Naive thymus-derived CD4-positive, alpha-beta T cell (primary cell): ENCODE data around the gene NCBP2. TPM values are rescaled to one million over a fixed set of nuclear protein-coding genes. Genes with fewer than 3 reads are reported as not detected.

Source experiments
- ATAC-seq: fragments of 150-1000 bp; cut with Tn5 transposase; 2 replicates; pipeline ENCODE4 v1.10.0; 2021; ENCODE audit warnings: mild to moderate bottlenecking, moderate library complexity
- CTCF ChIA-PET: fragments of 350-600 bp; sonication (Branson Sonifier 250); formaldehyde crosslinking; loops from one replicate; lab custom pipeline; 2021; ENCODE audit warnings: antibody characterized with exemption; lab: Charles Lee
- POLR2A ChIA-PET: fragments of 350-600 bp; sonication (Branson Sonifier 250); formaldehyde crosslinking; loops from one replicate; lab custom pipeline; 2021; ENCODE audit warnings: antibody characterized with exemption, inconsistent platforms; lab: Charles Lee
- DNase-seq, 9 donors: peaks; one replicate each; pipeline versions ENCODE4 v3.0.0 to v3.0.0-alpha.2; 2020 to 2022; ENCODE audit warnings: mixed read lengths in 1 of 9
- H3K27ac ChIP-seq: one replicate; pipeline ENCODE4 v1.7.0; 2013; ENCODE audit warnings: mild to moderate bottlenecking, low read depth, low read length, moderate library complexity
- H3K27me3 ChIP-seq, 2 donors: one replicate each; pipeline ENCODE4 v1.7.0; 2013; ENCODE audit warnings: low read length in 2 of 2, mild to moderate bottlenecking in 2 of 2, moderate library complexity in 2 of 2; ENCODE audit not compliant: control insufficient read depth in 2 of 2, insufficient read depth in 2 of 2
- H3K36me3 ChIP-seq, 3 experiments: 1 replicate in 2 of 3; 2 replicates in 1 of 3; pipeline ENCODE4 v1.7.0; 2013; ENCODE audit warnings: low read length in 3 of 3, mild to moderate bottlenecking in 3 of 3, moderate library complexity in 1 of 3; ENCODE audit not compliant: insufficient read depth in 3 of 3, control insufficient read depth in 2 of 3
- H3K4me1 ChIP-seq, 2 donors: one replicate each; pipeline ENCODE4 v1.7.0; 2013; ENCODE audit warnings: low read length in 2 of 2, mild to moderate bottlenecking in 2 of 2, moderate library complexity in 1 of 2; ENCODE audit not compliant: control insufficient read depth in 2 of 2, insufficient read depth in 2 of 2
- H3K4me3 ChIP-seq: 2 replicates; pipeline ENCODE4 v1.7.0; 2013; ENCODE audit warnings: mild to moderate bottlenecking, low read length
- H3K9me3 ChIP-seq, 3 experiments: 1 replicate in 2 of 3; 2 replicates in 1 of 3; pipeline ENCODE4 v1.7.0; 2013; ENCODE audit warnings: low read length in 3 of 3; ENCODE audit not compliant: control insufficient read depth in 2 of 3
- H3K27ac Mint-ChIP-seq, 9 donors: one replicate each; pipeline ENCODE4 v1.8.0; 2020 to 2022; ENCODE audit warnings: mixed read lengths in 9 of 9, mild to moderate bottlenecking in 8 of 9, moderate library complexity in 5 of 9, inconsistent platforms in 2 of 9
- H3K27me3 Mint-ChIP-seq, 5 donors: one replicate each; pipeline ENCODE4 v1.8.0; 2021 to 2022; ENCODE audit warnings: mixed read lengths in 5 of 5, mild to moderate bottlenecking in 1 of 5
- H3K36me3 Mint-ChIP-seq, 5 donors: one replicate each; pipeline ENCODE4 v1.8.0; 2020 to 2022; ENCODE audit warnings: mixed read lengths in 5 of 5, mild to moderate bottlenecking in 3 of 5, inconsistent platforms in 1 of 5
- H3K4me1 Mint-ChIP-seq, 7 donors: one replicate each; pipeline ENCODE4 v1.8.0; 2020 to 2022; ENCODE audit warnings: mixed read lengths in 7 of 7, mild to moderate bottlenecking in 3 of 7, inconsistent platforms in 1 of 7
- H3K4me3 Mint-ChIP-seq, 10 donors: one replicate each; pipeline ENCODE4 v1.8.0; 2020 to 2022; ENCODE audit warnings: mild to moderate bottlenecking in 10 of 10, mixed read lengths in 10 of 10, moderate library complexity in 6 of 10, inconsistent platforms in 2 of 10
- H3K9me3 Mint-ChIP-seq, 11 donors: one replicate each; pipeline ENCODE4 v1.8.0; 2020 to 2022; ENCODE audit warnings: mixed read lengths in 11 of 11, mild to moderate bottlenecking in 4 of 11, inconsistent platforms in 1 of 11, moderate library complexity in 1 of 11
- intact Hi-C, 2 donors: fragments of 100-400 bp; cut with micrococcal nuclease; formaldehyde crosslinking; loops; one replicate each; pipeline ENCODE4 v1.15.1; 2023
- polyA plus RNA-seq, 2 donors: library from polyadenylated mRNA; unstranded; fragments of 300-500 nt; fragmentation: Illumina TruSeq; gene quantifications; one replicate each; pipeline ENCODE4 v1.2.3, GENCODE V29; 2021
- total RNA-seq, 6 experiments: library from RNA in 5 of 6; stranded (reverse) in 5 of 6; gene quantifications; 1 replicate in 5 of 6; 2 replicates in 1 of 6; pipeline ENCODE4 v1.2.3 and lab custom pipeline; 2021 to 2026

Gene NCBP2
- total and polyA plus RNA-seq, 7 experiments from 2014 or later, result 42.9 to 96.9 (median 68.8) TPM

DNA sequence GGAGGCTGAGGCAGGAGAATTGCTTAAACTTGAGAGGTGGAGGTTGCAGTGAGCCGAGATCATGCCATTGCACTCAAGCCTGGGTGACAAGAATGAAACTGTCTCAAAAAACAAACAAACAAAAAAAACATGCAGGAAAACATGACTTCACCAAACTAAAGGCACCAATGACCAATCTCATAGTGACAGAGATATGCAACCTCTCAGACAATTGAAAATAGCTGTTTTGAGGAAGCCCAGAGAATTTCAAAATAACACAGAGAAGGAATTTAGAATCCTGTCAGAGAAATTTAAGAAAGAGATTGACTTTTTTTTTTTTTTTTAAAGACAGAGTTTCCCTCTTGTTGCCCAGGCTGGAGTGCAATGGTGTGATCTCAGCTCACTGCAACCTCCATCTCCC is 26.1 kb downstream of the NCBP2 start:
- no peaks in the 10 kb centered on the region for H3K27me3 Mint-ChIP-seq
- no peaks in the 10 kb centered on the region for H3K9me3 ChIP-seq
- ChIA-PET POLR2A (no interaction called here), CTCF (no interaction called here)
- peaks cover 0 to 1% (median 0%) of the 10 kb centered on the region in 7 donors for H3K4me1 Mint-ChIP-seq
- H3K36me3 ChIP-seq, result peaks cover 0 to 20% (median 0%) of the 10 kb centered on the region in 3 experiments
- ATAC-seq (no peak), DNase-seq (no peak)
- H3K27ac Mint-ChIP-seq, result peak overlapping the region in 1 of 9 donors; percentile 38
- H3K4me3 ChIP-seq, result no peak overlapping the region
- no peak overlapping the region for H3K4me3 Mint-ChIP-seq
- no peaks in the 10 kb centered on the region for H3K27me3 ChIP-seq
- H3K36me3 Mint-ChIP-seq, result peaks cover 0 to 44% (median 24%) of the 10 kb centered on the region in 5 donors
- H3K27ac ChIP-seq, result no peak overlapping the region
- H3K9me3 Mint-ChIP-seq, result peaks cover 0 to 12% (median 3%) of the 10 kb centered on the region in 11 donors
- intact Hi-C loops, result no loop called here
- H3K4me1 ChIP-seq, result no peaks in the 10 kb centered on the region

DNA sequence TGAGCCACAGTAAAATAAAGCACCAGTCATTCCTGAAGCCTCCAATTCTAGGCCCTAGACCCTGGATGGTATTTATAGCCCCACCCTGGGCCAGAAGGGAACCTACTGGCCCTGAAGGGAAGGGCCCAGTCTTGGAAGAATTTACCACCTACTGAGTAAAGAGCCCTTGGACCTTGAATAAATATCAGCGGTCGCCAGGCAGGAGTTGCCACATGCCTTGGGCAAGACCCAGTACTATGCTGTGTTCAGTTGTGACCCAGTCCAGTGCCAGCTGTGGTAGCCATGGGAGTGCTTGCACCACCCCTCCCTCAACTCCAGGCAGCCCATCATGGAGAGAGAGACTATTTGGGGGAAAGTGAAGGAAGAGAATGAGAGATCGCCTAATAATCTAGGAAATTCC is 27.0 kb downstream of the NCBP2 start:
- H3K36me3 ChIP-seq, result peaks cover 0 to 20% (median 0%) of the 10 kb centered on the region in 3 experiments
- DNase-seq (no peak), ATAC-seq (no peak)
- peaks cover 0 to 1% (median 0%) of the 10 kb centered on the region in 7 donors for H3K4me1 Mint-ChIP-seq
- H3K9me3 ChIP-seq, result no peaks in the 10 kb centered on the region
- intact Hi-C loops, result no loop called here
- ChIA-PET POLR2A (no interaction called here), CTCF (no interaction called here)
- no peak overlapping the region for H3K27ac Mint-ChIP-seq
- H3K4me3 ChIP-seq, result no peak overlapping the region
- no peaks in the 10 kb centered on the region for H3K27me3 Mint-ChIP-seq
- H3K27me3 ChIP-seq, result no peaks in the 10 kb centered on the region
- H3K9me3 Mint-ChIP-seq, result peaks cover 0 to 12% (median 3%) of the 10 kb centered on the region in 11 donors
- no peaks in the 10 kb centered on the region for H3K4me1 ChIP-seq
- peaks cover 5 to 48% (median 24%) of the 10 kb centered on the region in 5 donors for H3K36me3 Mint-ChIP-seq
- no peak overlapping the region for H3K27ac ChIP-seq
- H3K4me3 Mint-ChIP-seq, result no peak overlapping the region

DNA sequence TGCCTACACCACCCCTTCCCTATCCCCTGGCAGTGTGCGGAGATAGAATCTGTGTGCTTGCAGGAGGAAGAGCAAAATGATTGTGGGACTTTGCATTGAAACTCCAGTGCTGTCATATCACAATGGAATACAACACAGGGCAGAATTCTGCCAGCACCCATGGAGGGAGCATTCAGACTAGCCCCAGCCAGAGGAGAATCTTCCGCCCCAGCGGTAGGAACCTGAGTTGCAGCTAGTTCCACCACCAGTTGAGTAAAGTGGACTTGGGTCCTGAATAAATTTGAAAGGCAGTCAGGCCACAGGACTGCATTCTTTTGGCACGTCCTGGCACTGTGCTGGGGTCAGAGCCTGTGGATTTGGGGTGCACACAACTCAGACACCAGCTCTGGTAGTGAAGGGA is 27.5 kb downstream of the NCBP2 start:
- Histone ChIP-seq H3K4me3 (no peak overlapping the region), H3K27ac (no peak overlapping the region), H3K9me3 (no peaks in the 10 kb centered on the region), H3K4me1 (no peaks in the 10 kb centered on the region), H3K27me3 (no peaks in the 10 kb centered on the region), H3K36me3 (peaks cover 0 to 20% (median 0%) of the 10 kb centered on the region in 3 experiments)
- DNase-seq (no peak), ATAC-seq (no peak)
- no peaks in the 10 kb centered on the region for H3K27me3 Mint-ChIP-seq
- ChIA-PET POLR2A (no interaction called here), CTCF (interaction anchor here (0.5 kb wide), 1 partner anchor 56 kb away, joined by 4 read pairs; no protein-coding TSS in a partner anchor)
- no peak overlapping the region for H3K27ac Mint-ChIP-seq
- H3K36me3 Mint-ChIP-seq, result peaks cover 5 to 50% (median 24%) of the 10 kb centered on the region in 5 donors
- intact Hi-C loops, result no loop called here
- H3K9me3 Mint-ChIP-seq, result peaks cover 0 to 12% (median 3%) of the 10 kb centered on the region in 11 donors
- H3K4me1 Mint-ChIP-seq, result peaks cover 0 to 1% (median 0%) of the 10 kb centered on the region in 7 donors
- no peak overlapping the region for H3K4me3 Mint-ChIP-seq

DNA sequence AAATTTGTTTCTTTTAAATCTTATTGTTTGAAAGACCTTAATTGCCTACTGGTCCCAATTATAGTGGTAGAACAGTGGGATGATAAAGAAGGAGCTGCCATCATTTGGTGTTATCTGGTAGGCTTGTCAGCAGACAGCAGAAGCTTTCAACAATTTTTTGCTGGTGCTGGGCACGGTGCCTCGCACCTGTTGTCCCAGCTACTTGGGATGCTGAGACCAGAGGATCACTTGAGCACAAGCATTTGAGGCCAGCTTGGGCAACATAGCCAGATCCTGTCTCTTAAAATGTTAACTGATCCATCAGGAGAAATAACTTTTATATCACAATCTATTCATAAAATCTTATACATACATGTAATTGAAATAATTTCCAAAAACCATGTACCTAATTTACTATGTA is 38.6 kb downstream of the NCBP2 start:
- DNase-seq (no peak), ATAC-seq (no peak)
- Mint-ChIP-seq H3K4me1 (peaks cover 0 to 12% (median 0%) of the 10 kb centered on the region in 7 donors), H3K27ac (peak overlapping the region in 1 of 9 donors; percentile 33), H3K4me3 (no peak overlapping the region), H3K9me3 (no peaks in the 10 kb centered on the region), H3K27me3 (no peaks in the 10 kb centered on the region), H3K36me3 (peaks cover 14 to 42% (median 25%) of the 10 kb centered on the region in 5 donors)
- POLR2A ChIA-PET, result no interaction called here
- intact Hi-C loops, result no loop called here
- Histone ChIP-seq H3K4me1 (no peaks in the 10 kb centered on the region), H3K27ac (no peak overlapping the region), H3K27me3 (no peaks in the 10 kb centered on the region), H3K9me3 (no peaks in the 10 kb centered on the region), H3K4me3 (no peak overlapping the region), H3K36me3 (peaks cover 0 to 60% (median 24%) of the 10 kb centered on the region in 3 experiments)
- CTCF ChIA-PET, result interaction anchor here (1.0 kb wide), 1 partner anchor 66 kb away, joined by 3 read pairs; no protein-coding TSS in a partner anchor

DNA sequence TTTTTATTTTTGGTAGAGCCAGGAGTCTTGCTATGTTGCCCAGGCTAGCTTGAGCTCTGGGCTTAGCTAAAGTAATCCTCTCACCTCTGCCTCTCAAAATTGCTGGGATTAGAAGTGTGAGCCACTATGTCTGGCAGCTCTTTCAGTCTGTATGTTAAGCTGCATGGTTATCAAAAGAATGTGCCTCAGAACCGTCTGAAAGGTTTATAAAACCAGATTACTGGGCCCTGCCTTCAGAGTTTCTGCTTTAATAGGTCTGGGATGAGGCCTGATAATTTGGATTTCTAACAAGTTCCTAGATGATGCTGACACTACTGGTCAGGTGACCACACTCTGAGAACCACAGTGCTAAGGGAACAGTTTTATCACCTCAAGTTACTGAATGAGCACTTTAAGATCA is 40.0 kb downstream of the NCBP2 start:
- no peak overlapping the region for H3K27ac Mint-ChIP-seq
- H3K4me1 ChIP-seq, result no peaks in the 10 kb centered on the region
- peaks cover 14 to 42% (median 25%) of the 10 kb centered on the region in 5 donors for H3K36me3 Mint-ChIP-seq
- intact Hi-C loops, result no loop called here
- H3K4me3 ChIP-seq, result no peak overlapping the region
- CTCF ChIA-PET, result no interaction called here
- H3K4me3 Mint-ChIP-seq, result no peak overlapping the region
- peaks cover 0 to 60% (median 24%) of the 10 kb centered on the region in 3 experiments for H3K36me3 ChIP-seq
- POLR2A ChIA-PET, result no interaction called here
- H3K27me3 ChIP-seq, result no peaks in the 10 kb centered on the region
- no peak overlapping the region for H3K27ac ChIP-seq
- H3K9me3 Mint-ChIP-seq, result no peaks in the 10 kb centered on the region
- no peaks in the 10 kb centered on the region for H3K9me3 ChIP-seq
- ATAC-seq, result no peak
- peaks cover 0 to 12% (median 2%) of the 10 kb centered on the region in 7 donors for H3K4me1 Mint-ChIP-seq
- H3K27me3 Mint-ChIP-seq, result no peaks in the 10 kb centered on the region
- no peak for DNase-seq

DNA sequence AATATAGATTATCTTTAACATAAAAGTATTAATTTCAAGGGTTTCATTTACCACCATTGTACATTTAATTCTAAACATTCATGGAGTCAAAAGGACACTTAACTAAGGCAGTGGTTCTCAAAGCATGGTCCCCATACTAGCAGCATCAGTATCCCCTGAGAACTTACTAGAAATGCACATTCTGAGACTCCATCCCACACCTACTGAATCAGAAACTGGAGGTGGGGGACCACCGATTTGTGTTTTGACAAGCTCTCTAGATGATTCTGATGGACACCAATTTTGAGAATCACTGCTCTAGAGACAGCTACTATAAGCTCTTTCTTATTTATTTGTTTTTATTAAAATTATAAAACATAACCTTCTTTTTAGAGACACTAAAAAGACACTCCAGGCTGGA is 40.6 kb downstream of the NCBP2 start:
- Histone ChIP-seq H3K4me1 (no peaks in the 10 kb centered on the region), H3K36me3 (peaks cover 0 to 56% (median 24%) of the 10 kb centered on the region in 3 experiments), H3K27me3 (no peaks in the 10 kb centered on the region), H3K9me3 (no peaks in the 10 kb centered on the region), H3K4me3 (no peak overlapping the region), H3K27ac (no peak overlapping the region)
- peaks cover 0 to 11% (median 3%) of the 10 kb centered on the region in 7 donors for H3K4me1 Mint-ChIP-seq
- CTCF ChIA-PET, result no interaction called here
- no peak overlapping the region for H3K27ac Mint-ChIP-seq
- POLR2A ChIA-PET, result no interaction called here
- H3K9me3 Mint-ChIP-seq, result no peaks in the 10 kb centered on the region
- H3K4me3 Mint-ChIP-seq, result no peak overlapping the region
- DNase-seq (no peak), ATAC-seq (no peak)
- intact Hi-C loops, result no loop called here
- H3K27me3 Mint-ChIP-seq, result no peaks in the 10 kb centered on the region
- H3K36me3 Mint-ChIP-seq, result peaks cover 12 to 41% (median 23%) of the 10 kb centered on the region in 5 donors

DNA sequence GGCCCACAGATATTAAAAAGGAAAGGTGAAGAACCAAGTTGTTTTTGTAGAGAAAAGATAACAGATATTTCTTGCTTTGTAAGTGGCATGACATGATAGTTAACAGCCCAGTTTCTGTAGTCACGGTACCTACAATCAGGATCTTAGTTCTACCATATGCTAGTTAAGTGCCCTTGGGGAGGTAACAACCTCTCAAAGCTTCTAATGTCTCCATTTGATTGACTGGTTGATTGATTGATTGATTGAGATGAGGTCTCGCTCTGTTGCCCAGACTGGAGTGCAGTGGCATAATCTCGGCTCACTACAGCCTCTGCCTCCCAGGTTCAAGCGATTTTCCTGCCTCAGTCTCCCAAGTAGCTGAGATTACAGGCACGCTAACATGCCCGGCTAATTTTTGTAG is 46.1 kb downstream of the NCBP2 start:
- H3K27me3 ChIP-seq, result no peaks in the 10 kb centered on the region
- CTCF ChIA-PET, result no interaction called here
- H3K4me1 Mint-ChIP-seq, result peaks cover 7 to 32% (median 14%) of the 10 kb centered on the region in 7 donors
- peaks cover 0 to 17% (median 9%) of the 10 kb centered on the region in 5 donors for H3K36me3 Mint-ChIP-seq
- H3K4me3 ChIP-seq, result no peak overlapping the region
- intact Hi-C loops, result no loop called here
- DNase-seq, result no peak
- POLR2A ChIA-PET, result interaction anchor here (0.5 kb wide), 1 partner anchor 534 kb away, joined by 3 read pairs; no protein-coding TSS in a partner anchor
- no peak overlapping the region for H3K27ac Mint-ChIP-seq
- H3K36me3 ChIP-seq, result peaks cover 0 to 23% (median 0%) of the 10 kb centered on the region in 3 experiments
- no peaks in the 10 kb centered on the region for H3K9me3 ChIP-seq
- H3K4me3 Mint-ChIP-seq, result no peak overlapping the region
- H3K4me1 ChIP-seq, result no peaks in the 10 kb centered on the region
- no peaks in the 10 kb centered on the region for H3K27me3 Mint-ChIP-seq
- no peak for ATAC-seq
- H3K27ac ChIP-seq, result no peak overlapping the region
- H3K9me3 Mint-ChIP-seq, result no peaks in the 10 kb centered on the region
